Astrocyte (in vitro differentiated cells and primary cell): Measurements from ENCODE around the gene FAM120B. TPM values are rescaled to one million over a fixed set of nuclear protein-coding genes. Genes with fewer than 3 reads are reported as not detected.

ENCODE experiments used
- DNase-seq: peaks from one replicate; pipeline ENCODE4 v3.0.0-alpha.2; 2010; ENCODE audit warnings: low read depth
- FAIRE-seq: peaks from 2 replicates; lab custom pipeline; 2011; peaks lifted over from hg19 to GRCh38; lab: Jason Lieb, UNC
- H2AFZ ChIP-seq: 2 replicates; pipeline ENCODE4 v1.6.0; 2012; ENCODE audit warnings: low read depth, low read length, inconsistent platforms
- H3K27ac ChIP-seq: 2 replicates; pipeline ENCODE4 v1.5.1; 2011; ENCODE audit warnings: low read depth, low read length, inconsistent platforms
- H3K27me3 ChIP-seq: 2 replicates; pipeline ENCODE4 v1.6.0; 2011; ENCODE audit warnings: low read length, inconsistent platforms; ENCODE audit not compliant: insufficient read depth
- H3K36me3 ChIP-seq: 2 replicates; pipeline ENCODE4 v1.5.1; 2011; ENCODE audit warnings: low read length, inconsistent platforms; ENCODE audit not compliant: insufficient read depth
- H3K4me1 ChIP-seq: 2 replicates; pipeline ENCODE4 v1.5.1; 2011; ENCODE audit warnings: low read length, inconsistent platforms; ENCODE audit not compliant: insufficient read depth
- H3K4me2 ChIP-seq: 2 replicates; pipeline ENCODE4 v1.6.0; 2012; ENCODE audit warnings: low read length, inconsistent platforms
- H3K4me3 ChIP-seq: 2 replicates; pipeline ENCODE4 v1.5.1; 2011; ENCODE audit warnings: low read depth, mild to moderate bottlenecking, low read length, inconsistent platforms; ENCODE audit not compliant: insufficient read depth
- H3K79me2 ChIP-seq: 2 replicates; pipeline ENCODE4 v1.6.0; 2012; ENCODE audit warnings: mild to moderate bottlenecking, low read length, inconsistent platforms; ENCODE audit not compliant: insufficient read depth
- H3K9ac ChIP-seq: 2 replicates; pipeline ENCODE4 v1.6.0; 2012; ENCODE audit warnings: mild to moderate bottlenecking, low read length, inconsistent platforms
- H3K9me3 ChIP-seq: 2 replicates; pipeline ENCODE4 v1.5.1; 2012; ENCODE audit warnings: low read depth, mild to moderate bottlenecking, low read length, inconsistent platforms; ENCODE audit not compliant: insufficient read depth
- H4K20me1 ChIP-seq: 2 replicates; pipeline ENCODE4 v1.6.0; 2012; ENCODE audit warnings: low read length, inconsistent platforms; ENCODE audit not compliant: insufficient read depth
- H3K27ac Mint-ChIP-seq: one replicate; pipeline ENCODE4 v1.8.0; 2021; ENCODE audit warnings: mild to moderate bottlenecking, mixed read lengths; ENCODE audit not compliant: unreplicated experiment
- H3K27me3 Mint-ChIP-seq: one replicate; pipeline ENCODE4 v1.8.0; 2021; ENCODE audit warnings: low read depth, mixed read lengths; ENCODE audit not compliant: unreplicated experiment
- H3K36me3 Mint-ChIP-seq: one replicate; pipeline ENCODE4 v1.8.0; 2021; ENCODE audit warnings: low read depth, mixed read lengths; ENCODE audit not compliant: unreplicated experiment
- H3K4me1 Mint-ChIP-seq: one replicate; pipeline ENCODE4 v1.8.0; 2021; ENCODE audit warnings: low read depth, mixed read lengths; ENCODE audit not compliant: unreplicated experiment
- H3K4me3 Mint-ChIP-seq: one replicate; pipeline ENCODE4 v1.8.0; 2021; ENCODE audit warnings: mild to moderate bottlenecking, moderate library complexity, mixed read lengths; ENCODE audit not compliant: unreplicated experiment
- H3K9me3 Mint-ChIP-seq: one replicate; pipeline ENCODE4 v1.8.0; 2021; ENCODE audit warnings: mild to moderate bottlenecking, mixed read lengths; ENCODE audit not compliant: unreplicated experiment
- EZH2 ChIP-seq: IDR thresholded peaks from 2 replicates; pipeline ENCODE4 v1.6.1; 2012; ENCODE audit warnings: mild to moderate bottlenecking, low read length, inconsistent platforms; ENCODE audit not compliant: insufficient read depth
- total RNA-seq: library from RNA; stranded (reverse); gene quantifications from 2 replicates; pipeline ENCODE4 v1.2.1, GENCODE V29; 2021
- TF ChIP-seq, protein P1 (sequence below): IDR thresholded peaks from 2 replicates; pipeline ENCODE4 v1.5.1; 2011; ENCODE audit warnings: low read depth, mild to moderate bottlenecking, inconsistent platforms, low read length, moderate library complexity; ENCODE audit not compliant: insufficient read depth

FAM120B gene
- total RNA-seq, 1 donor from 2014 or later = 29.8 TPM

DNA sequence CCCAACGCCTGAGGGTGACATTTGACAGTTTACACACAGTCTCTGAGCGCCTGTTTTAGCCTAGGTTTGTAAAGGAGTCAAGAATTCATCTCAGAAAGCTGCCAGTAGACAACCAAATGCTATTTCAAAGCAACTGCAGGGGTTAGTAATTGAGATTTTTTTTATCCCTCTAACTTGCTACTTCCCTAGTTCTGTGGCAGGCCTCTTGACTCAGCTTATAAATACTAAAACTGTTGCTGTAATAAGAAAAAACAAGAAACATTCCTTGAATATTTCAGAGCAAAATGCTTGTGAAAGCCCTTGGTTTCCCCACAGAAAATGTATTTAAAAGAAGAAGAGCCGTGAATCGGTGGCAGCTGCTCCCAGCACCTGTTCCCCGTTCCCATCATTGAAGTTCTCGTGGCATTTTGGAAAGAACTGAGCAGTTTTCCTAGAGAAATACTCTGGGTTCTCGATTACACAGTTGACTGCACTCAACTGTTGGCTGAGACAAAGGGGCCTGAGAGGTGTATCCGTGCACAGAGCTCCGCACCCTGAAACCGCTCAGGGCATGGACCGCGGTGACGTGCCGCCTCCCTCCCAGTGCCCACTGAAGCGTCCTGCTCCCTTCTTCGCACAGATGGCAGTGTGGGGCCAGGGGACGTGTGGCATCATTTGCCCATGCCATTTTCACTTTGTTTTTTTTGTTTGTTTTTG is 36.6 kb upstream of the FAM120B start:
- Mint-ChIP-seq H3K4me3 (no peak overlapping the region), H3K4me1 (peaks cover 4% of the 10 kb centered on the region), H3K9me3 (no peaks in the 10 kb centered on the region), H3K36me3 (no peaks in the 10 kb centered on the region), H3K27me3 (peaks cover 43% of the 10 kb centered on the region), H3K27ac (no peak overlapping the region)
- Histone ChIP-seq H2AFZ (no peak overlapping the region), H4K20me1 (no peaks in the 10 kb centered on the region), H3K27ac (no peak overlapping the region), H3K27me3 (peaks cover 4% of the 10 kb centered on the region), H3K79me2 (no peaks in the 10 kb centered on the region), H3K9me3 (no peaks in the 10 kb centered on the region), H3K4me1 (no peaks in the 10 kb centered on the region), H3K36me3 (no peaks in the 10 kb centered on the region), H3K4me3 (no peak overlapping the region), H3K9ac (no peak overlapping the region), H3K4me2 (no peak overlapping the region)
- DNase-seq = no peak
- FAIRE-seq = no peak
- TF ChIP-seq, protein P1, sequence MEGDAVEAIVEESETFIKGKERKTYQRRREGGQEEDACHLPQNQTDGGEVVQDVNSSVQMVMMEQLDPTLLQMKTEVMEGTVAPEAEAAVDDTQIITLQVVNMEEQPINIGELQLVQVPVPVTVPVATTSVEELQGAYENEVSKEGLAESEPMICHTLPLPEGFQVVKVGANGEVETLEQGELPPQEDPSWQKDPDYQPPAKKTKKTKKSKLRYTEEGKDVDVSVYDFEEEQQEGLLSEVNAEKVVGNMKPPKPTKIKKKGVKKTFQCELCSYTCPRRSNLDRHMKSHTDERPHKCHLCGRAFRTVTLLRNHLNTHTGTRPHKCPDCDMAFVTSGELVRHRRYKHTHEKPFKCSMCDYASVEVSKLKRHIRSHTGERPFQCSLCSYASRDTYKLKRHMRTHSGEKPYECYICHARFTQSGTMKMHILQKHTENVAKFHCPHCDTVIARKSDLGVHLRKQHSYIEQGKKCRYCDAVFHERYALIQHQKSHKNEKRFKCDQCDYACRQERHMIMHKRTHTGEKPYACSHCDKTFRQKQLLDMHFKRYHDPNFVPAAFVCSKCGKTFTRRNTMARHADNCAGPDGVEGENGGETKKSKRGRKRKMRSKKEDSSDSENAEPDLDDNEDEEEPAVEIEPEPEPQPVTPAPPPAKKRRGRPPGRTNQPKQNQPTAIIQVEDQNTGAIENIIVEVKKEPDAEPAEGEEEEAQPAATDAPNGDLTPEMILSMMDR = no peak
- TF ChIP-seq EZH2 = no peak

DNA sequence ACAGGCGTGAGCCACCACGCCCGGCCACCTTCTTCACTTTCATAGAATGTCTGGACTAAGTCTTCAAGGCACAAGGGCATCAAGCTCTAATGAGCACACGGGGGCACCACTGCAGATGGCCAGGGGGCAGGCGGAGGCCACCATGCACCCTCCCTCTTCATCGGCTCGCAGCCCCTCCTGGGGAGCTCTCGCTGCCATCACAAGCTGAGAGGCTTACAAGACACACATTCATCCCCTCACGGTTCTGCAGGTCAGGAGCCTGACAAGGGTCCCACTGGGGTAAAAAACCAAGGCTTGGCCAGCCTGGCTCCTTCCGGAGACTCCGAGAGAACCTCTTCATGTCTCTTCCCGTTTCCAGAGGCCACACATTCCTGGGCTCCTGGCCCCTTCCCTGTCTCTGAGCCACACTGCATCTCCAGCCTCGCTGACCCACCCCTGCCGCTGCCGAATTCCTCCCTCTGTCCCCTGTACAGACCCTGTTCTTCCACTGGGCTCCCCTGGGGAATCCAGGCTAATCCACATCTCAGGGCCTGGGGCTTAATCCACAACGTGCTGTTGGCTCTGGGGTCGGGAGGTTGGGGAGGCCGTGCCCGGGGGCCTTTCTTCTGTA is 35.5 kb upstream of the FAM120B start:
- H3K36me3 Mint-ChIP-seq = no peaks in the 10 kb centered on the region
- no peak overlapping the region for H3K4me3 Mint-ChIP-seq
- no peak overlapping the region for H3K27ac ChIP-seq
- DNase-seq (no peak), FAIRE-seq (no peak)
- H3K9me3 Mint-ChIP-seq = no peaks in the 10 kb centered on the region
- H3K79me2 ChIP-seq = no peaks in the 10 kb centered on the region
- H2AFZ ChIP-seq = no peak overlapping the region
- peaks cover 50% of the 10 kb centered on the region for H3K27me3 Mint-ChIP-seq
- H3K4me1 Mint-ChIP-seq = peaks cover 2% of the 10 kb centered on the region
- H3K9me3 ChIP-seq = no peaks in the 10 kb centered on the region
- no peak overlapping the region for H3K27ac Mint-ChIP-seq
- H3K36me3 ChIP-seq = no peaks in the 10 kb centered on the region
- H3K9ac ChIP-seq = no peak overlapping the region
- H3K4me1 ChIP-seq = no peaks in the 10 kb centered on the region
- no peak for TF ChIP-seq EZH2
- TF ChIP-seq, protein P1 = no peak
- H4K20me1 ChIP-seq = no peaks in the 10 kb centered on the region
- H3K4me3 ChIP-seq = no peak overlapping the region
- no peak overlapping the region for H3K4me2 ChIP-seq
- H3K27me3 ChIP-seq = peaks cover 8% of the 10 kb centered on the region
